GM12874 (cell line): Measurements from ENCODE around the gene LDLRAD3.

ENCODE experiments used
- CTCF ChIP-seq: IDR thresholded peaks from 2 replicates; pipeline ENCODE4 v1.5.1; 2011; ENCODE audit warnings: low read depth, mild to moderate bottlenecking, control low read depth, low read length, moderate library complexity; ENCODE audit not compliant: insufficient read depth

Gene LDLRAD3

DNA sequence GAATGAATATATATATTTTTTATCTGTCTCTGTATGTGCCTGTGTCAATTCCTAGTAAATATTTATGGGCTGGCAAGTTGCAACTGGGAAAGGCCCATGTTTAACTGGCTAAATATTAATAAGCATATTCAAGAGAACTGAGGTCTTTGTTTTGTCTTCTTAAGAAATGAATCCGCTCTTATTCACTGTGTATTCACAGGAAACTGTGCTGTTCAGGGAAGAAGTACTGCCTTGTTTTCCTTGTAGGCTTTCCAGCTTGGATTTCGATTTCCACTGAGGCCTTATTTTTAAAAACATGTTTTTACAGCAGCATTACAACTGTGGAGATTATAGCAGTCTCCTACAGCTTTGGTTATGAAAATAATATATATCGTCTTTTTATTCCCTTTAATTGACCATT, 64.7 kb downstream of the LDLRAD3 start:
- no peak for TF ChIP-seq CTCF

DNA sequence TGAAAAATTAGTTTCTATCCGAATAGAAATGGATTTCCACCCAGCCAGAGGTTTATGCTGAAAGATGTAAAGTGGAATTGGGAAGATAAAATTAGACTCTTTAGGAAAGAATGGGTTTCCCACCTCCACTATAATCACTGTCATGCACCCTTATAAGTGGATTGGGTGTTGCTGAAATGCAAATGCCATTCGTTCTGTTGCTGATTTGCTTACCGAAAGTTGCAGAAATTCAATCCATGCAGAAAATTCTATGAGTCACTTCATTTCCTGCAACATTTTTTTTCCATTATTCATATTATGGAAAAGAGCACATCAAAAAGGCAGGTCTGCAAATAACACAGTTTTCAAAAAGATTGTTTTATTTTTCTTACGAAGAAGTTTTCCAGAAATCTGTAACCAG, 65.6 kb downstream of the LDLRAD3 start:
- no peak for TF ChIP-seq CTCF

GRCh38 chr11:36010010-36010740, 66.3 kb downstream of the LDLRAD3 start:
- no peak for TF ChIP-seq CTCF

DNA sequence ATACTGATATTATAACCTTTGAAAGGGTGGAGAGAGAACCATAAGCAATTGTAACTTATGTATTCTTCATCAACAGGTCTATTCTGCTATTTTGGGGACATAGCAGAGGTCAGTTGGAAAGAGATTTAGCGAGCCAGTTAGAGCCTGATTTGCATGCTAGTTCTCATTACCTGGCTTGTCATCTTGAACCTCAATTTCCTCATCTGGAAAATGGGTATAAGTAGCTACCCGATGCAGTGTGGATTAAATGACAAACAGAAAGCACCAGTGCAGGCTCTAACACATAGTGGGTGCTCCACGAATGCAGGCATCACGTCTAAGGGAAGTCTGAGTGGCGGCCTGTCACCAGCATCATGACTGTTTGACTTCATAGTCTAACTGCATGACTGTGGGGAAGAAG, 67.7 kb downstream of the LDLRAD3 start:
- no peak for TF ChIP-seq CTCF

DNA sequence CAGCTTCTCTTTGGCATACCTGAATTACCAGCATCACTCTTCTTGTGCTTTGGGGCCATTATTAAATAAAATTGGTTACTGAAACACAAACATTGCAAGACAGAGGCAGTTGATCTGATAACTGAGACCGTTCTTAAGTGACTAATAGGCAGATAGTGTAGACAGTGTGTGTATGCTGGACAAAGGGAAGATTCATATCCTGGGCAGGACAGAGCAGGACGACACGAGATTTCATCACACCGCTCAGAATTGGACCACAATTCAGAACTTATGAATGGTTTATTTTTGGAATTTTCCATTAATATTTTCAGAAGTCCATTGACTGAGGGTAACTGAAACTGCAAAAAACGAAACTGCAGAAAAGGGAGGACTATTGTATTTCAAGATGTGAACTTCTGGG, 68.6 kb downstream of the LDLRAD3 start:
- TF ChIP-seq CTCF: no peak

- TF ChIP-seq CTCF: no peak
Observed at GRCh38 chr11:36012979-36013378, 69.1 kb downstream of the LDLRAD3 start.

DNA sequence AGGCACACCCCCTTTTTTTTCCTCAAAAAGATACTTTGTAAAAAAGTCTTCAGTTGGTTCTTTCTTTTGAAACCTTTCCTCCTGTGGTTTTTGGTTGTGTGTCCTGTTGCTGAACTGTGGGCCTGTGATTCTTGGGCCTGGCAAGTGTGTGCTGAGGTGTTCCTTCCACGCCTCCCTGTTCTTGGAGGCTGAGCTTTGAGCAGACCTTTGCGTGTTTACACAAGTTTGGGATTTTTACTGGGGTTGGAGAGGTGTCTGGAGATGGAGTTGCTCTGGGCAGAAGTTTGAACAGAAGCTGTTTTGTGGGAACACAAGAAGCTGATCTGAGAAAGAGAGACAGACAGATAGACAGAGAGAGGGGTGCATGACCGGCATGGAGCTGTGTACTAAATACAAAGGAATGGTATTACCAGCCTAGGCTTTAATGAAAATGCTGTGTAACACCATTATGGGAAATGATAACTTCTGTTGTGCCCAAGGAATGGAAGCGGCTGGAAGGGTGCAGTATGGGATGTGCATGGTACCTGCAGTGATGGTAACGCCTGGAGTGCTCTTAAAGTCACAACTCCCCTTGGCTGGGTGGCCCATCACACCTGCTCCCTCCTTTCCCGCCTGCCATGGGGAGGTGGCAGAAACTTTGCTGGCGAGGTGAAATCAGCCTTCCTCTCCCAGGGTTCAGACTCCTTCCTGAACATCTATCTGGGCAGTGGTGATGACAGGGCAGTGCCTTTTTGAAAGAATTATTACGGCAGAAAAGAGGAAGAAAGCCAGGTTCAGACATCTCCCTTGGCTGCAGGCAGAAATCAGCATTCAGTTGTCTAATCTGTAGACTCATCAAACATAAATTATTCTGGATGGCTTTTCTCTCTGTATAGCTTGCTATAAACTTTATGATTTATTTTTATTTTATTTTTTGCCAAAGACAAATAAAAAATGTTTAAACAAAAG, 70.4 kb downstream of the LDLRAD3 start:
- TF ChIP-seq CTCF: no peak
